ENCODE results near the gene F12.

GRCh38 chr5:177376107-177376506 lies 33.3 kb downstream of the F12 start:
- TF ChIP-seq CTCF (IDR thresholded peaks at IDR 0.05; ENCODE audit: extremely low read depth in 1 of 2, insufficient read depth in 1 of 2, low read depth in 1 of 2, low read length in 2 of 2) (no peak), MYC (IDR thresholded peaks at IDR 0.05; ENCODE audit: low read depth, low read length) (no peak), POLR2AphosphoS5 (IDR thresholded peaks at IDR 0.05; ENCODE audit: insufficient read depth, low read depth, low read length) (no peak), FOS (IDR thresholded peaks at IDR 0.05; ENCODE audit: borderline replicate concordance, insufficient read depth, low read length) (no peak), MAX (IDR thresholded peaks at IDR 0.05; ENCODE audit: insufficient read depth, insufficient read length) (no peak)
